ENCODE results near the gene EPHA4.
"Not testable (repeated sequence)": the region's sequence is repeated elsewhere in the genome, so short reads cannot be mapped to it uniquely, and the experiment has no call there.

Gene EPHA4

GRCh38 chr2:221533299-221533698, 38.8 kb downstream of the EPHA4 start:
- DNase-seq, result no peak

GRCh38 chr2:221532641-221533040, 39.5 kb downstream of the EPHA4 start:
- DNase-seq, result no peak

- no peak for DNase-seq
Observed at GRCh38 chr2:221530653-221531037, 41.5 kb downstream of the EPHA4 start.

GRCh38 chr2:221529943-221530652, 42.0 kb downstream of the EPHA4 start:
- DNase-seq, result peak; percentile 66

- DNase-seq, result no peak
Observed at GRCh38 chr2:221529177-221529942, 42.7 kb downstream of the EPHA4 start.

GRCh38 chr2:221527776-221528309, 44.3 kb downstream of the EPHA4 start:
- peak; percentile 61 for DNase-seq

- DNase-seq, result no peak
Observed at GRCh38 chr2:221524158-221524557, 47.9 kb downstream of the EPHA4 start.

- DNase-seq, result no peak
Observed at GRCh38 chr2:221521233-221521845, 50.8 kb downstream of the EPHA4 start.

GRCh38 chr2:221518935-221519625, 53.0 kb downstream of the EPHA4 start:
- peak; percentile 66 for DNase-seq

- peak; percentile 94 for DNase-seq
Observed at GRCh38 chr2:221518201-221518934, 53.7 kb downstream of the EPHA4 start.

GRCh38 chr2:221517696-221518151, 54.4 kb downstream of the EPHA4 start:
- peak; percentile 95 for DNase-seq

- no peak for DNase-seq
Observed at GRCh38 chr2:221517146-221517695, 54.9 kb downstream of the EPHA4 start.

- no peak for DNase-seq
Observed at GRCh38 chr2:221515864-221516263, 56.2 kb downstream of the EPHA4 start.

- no peak for DNase-seq
Observed at GRCh38 chr2:221514305-221515040, 57.6 kb downstream of the EPHA4 start.

- no peak for DNase-seq
Observed at GRCh38 chr2:221513232-221513631, 58.9 kb downstream of the EPHA4 start.

GRCh38 chr2:221511325-221511724, 60.8 kb downstream of the EPHA4 start:
- not testable (repeated sequence) for DNase-seq

- DNase-seq, result no peak
Observed at GRCh38 chr2:221506469-221506868, 65.6 kb downstream of the EPHA4 start.

GRCh38 chr2:221505605-221506004, 66.5 kb downstream of the EPHA4 start:
- DNase-seq, result no peak

- DNase-seq, result no peak
Observed at GRCh38 chr2:221504905-221505304, 67.2 kb downstream of the EPHA4 start.

- DNase-seq, result no peak
Observed at GRCh38 chr2:221503965-221504364, 68.1 kb downstream of the EPHA4 start.

Data from CD4-positive, alpha-beta T cell treated with Interleukin-4 for 4 hours (primary cell).